A549 (cell line): ENCODE data around the gene FANCI. TPM values are rescaled to one million over a fixed set of nuclear protein-coding genes. Genes with fewer than 3 reads are reported as not detected.

Source experiments
- ATAC-seq, 2 experiments: fragments of 200-7000 bp in 1 of 2; fragments of >200 bp in 1 of 2; cut with Nextera tagmentation in 1 of 2; cut with Tn5 transposase in 1 of 2; 3 replicates each; pipeline versions ENCODE4 v1.8.0 to v1.9.1; 2018 to 2020; ENCODE audit warnings: mild to moderate bottlenecking in 1 of 2, moderate library complexity in 1 of 2
- CTCF ChIA-PET: fragments of 300-600 bp; sonication (Branson Sonifier 250); formaldehyde crosslinking; extraction: SDS; loops from one replicate; lab custom pipeline; 2021; ENCODE audit warnings: antibody characterized with exemption, inconsistent platforms; lab: Yijun Ruan, JAX
- POLR2A ChIA-PET: fragments of 350-600 bp; formaldehyde crosslinking; extraction: SDS; loops from one replicate; lab custom pipeline; 2021; ENCODE audit warnings: antibody characterized with exemption, inconsistent platforms; lab: Yijun Ruan, JAX
- DNase-seq, 2 experiments: peaks; one replicate each; pipeline versions ENCODE4 v3.0.0 to v3.0.0-alpha.2; 2011 to 2016; ENCODE audit warnings: low read depth in 1 of 2, low spot score in 1 of 2
- FAIRE-seq: peaks from 2 replicates; lab custom pipeline; 2011; peaks lifted over from hg19 to GRCh38; lab: Jason Lieb, UNC
- H3K27ac ChIP-seq, 2 experiments: fragments of >200 bp; sonication (Bioruptor Twin); formaldehyde crosslinking; 3 replicates each; pipeline ENCODE4 v1.5.1; 2016 to 2017
- H3K4me1 ChIP-seq: fragments of >200 bp; sonication (Bioruptor Twin); formaldehyde crosslinking; 3 replicates; pipeline ENCODE4 v1.6.1; 2016
- H3K4me2 ChIP-seq: fragments of >200 bp; sonication (Bioruptor Twin); formaldehyde crosslinking; 3 replicates; pipeline ENCODE4 v1.6.1; 2016
- H3K4me3 ChIP-seq: fragments of >200 bp; sonication (Bioruptor Twin); formaldehyde crosslinking; 3 replicates; pipeline ENCODE4 v1.5.1; 2016
- H3K9me3 ChIP-seq: fragments of >200 bp; sonication (Bioruptor Twin); formaldehyde crosslinking; 3 replicates; pipeline ENCODE4 v1.6.1; 2016
- CHD4 ChIP-seq: fragments of 200-600 bp; sonication (generic); IDR thresholded peaks from 2 replicates; pipeline ENCODE4 v1.6.1; 2016; ENCODE audit warnings: antibody characterized with exemption, mild to moderate bottlenecking, borderline replicate concordance
- JUN ChIP-seq, 2 experiments: fragments of >200 bp; sonication (Bioruptor Twin); formaldehyde crosslinking; IDR thresholded peaks; 2 replicates in 1 of 2; 3 replicates in 1 of 2; pipeline ENCODE4 v1.6.1; 2016 to 2017
- MAFK ChIP-seq: fragments of 450-650 bp; IDR thresholded peaks from 2 replicates; pipeline ENCODE4 v1.6.1; 2014; ENCODE audit not compliant: partially characterized antibody
- MAZ ChIP-seq: fragments of 150-350 bp; IDR thresholded peaks from 2 replicates; pipeline ENCODE4 v1.6.1; 2014; ENCODE audit warnings: antibody characterized with exemption, low read depth, low read length, borderline replicate concordance
- MYC ChIP-seq: IDR thresholded peaks from 2 replicates; pipeline ENCODE4 v1.6.1; 2012; ENCODE audit warnings: mild to moderate bottlenecking, inconsistent platforms, low read length, improper control_type of control experiment, borderline replicate concordance
- NFE2L2 ChIP-seq: fragments of 150-350 bp; conservative IDR thresholded peaks from 2 replicates; pipeline ENCODE4 v1.6.1; 2014; ENCODE audit warnings: low read length
- RAD21 ChIP-seq, 2 experiments: fragments of >200 bp in 1 of 2; sonication (Bioruptor Twin) in 1 of 2; formaldehyde crosslinking in 1 of 2; IDR thresholded peaks in 1 of 2; conservative IDR thresholded peaks in 1 of 2; 2 replicates in 1 of 2; 3 replicates in 1 of 2; pipeline ENCODE4 v1.6.1; 2012 to 2018; ENCODE audit warnings: inconsistent platforms in 1 of 2
- RARB ChIP-seq: fragments of 250-450 bp; sonication (Bioruptor Pico); IDR thresholded peaks from 2 replicates; pipeline ENCODE4 v1.8.0; 2021; ENCODE audit warnings: mild to moderate bottlenecking, moderate library complexity
- SMC3 ChIP-seq: fragments of >200 bp; sonication (Bioruptor Twin); formaldehyde crosslinking; IDR thresholded peaks from 3 replicates; pipeline ENCODE4 v1.6.1; 2018; ENCODE audit warnings: inconsistent platforms
- ZC3H11A ChIP-seq: fragments of 450-650 bp; IDR thresholded peaks from 2 replicates; pipeline ENCODE4 v1.6.1; 2014; ENCODE audit warnings: antibody characterized with exemption, mild to moderate bottlenecking
- ZFP36 ChIP-seq: fragments of 450-650 bp; IDR thresholded peaks from 2 replicates; pipeline ENCODE4 v1.6.1; 2014; ENCODE audit warnings: borderline replicate concordance; ENCODE audit not compliant: partially characterized antibody
- WGBS: methylation state at CpG from one replicate; pipeline ENCODE4 v1.1.6; 2017; ENCODE audit errors: missing lambda C conversion rate; 5-methylcytosine and 5-hydroxymethylcytosine counted together
- polyA plus RNA-seq, 4 experiments: library from polyadenylated mRNA; depleted of rRNA in 3 of 4; stranded (reverse); fragments of >200 nt; fragmentation: RNase III in 1 of 4; extraction: RNeasy Plus Mini Kit Qiagen cat#74134 plus additional on column Dnase treatment in 1 of 4; gene quantifications; 2 replicates in 3 of 4; 3 replicates in 1 of 4; pipeline ENCODE4 v1.2.3, GENCODE V29; 2011 to 2017
- TF ChIP-seq, protein P1 (sequence below): fragments of >200 bp; sonication (Bioruptor Twin); formaldehyde crosslinking; IDR thresholded peaks from 3 replicates; pipeline ENCODE4 v1.5.1; 2016
- TF ChIP-seq, protein P2 (sequence below): fragments of 450-650 bp; IDR thresholded peaks from 2 replicates; pipeline ENCODE4 v1.6.1; 2014; ENCODE audit warnings: antibody characterized with exemption
- TF ChIP-seq, protein P3 (sequence below): fragments of 150-350 bp; IDR thresholded peaks from 2 replicates; pipeline ENCODE4 v1.6.1; 2014; ENCODE audit warnings: low read depth, mild to moderate bottlenecking, low read length
- TF ChIP-seq, protein P4 (sequence below): IDR thresholded peaks from 2 replicates; pipeline ENCODE4 v1.6.1; 2012; ENCODE audit warnings: low read depth, borderline replicate concordance
- TF ChIP-seq, protein P5 (sequence below): IDR thresholded peaks from 2 replicates; pipeline ENCODE4 v1.6.1; 2012

The FANCI gene
- polyA plus RNA-seq, 2 of the 4 experiments (the other 2 are of a cell fraction), result 101 to 123 TPM

DNA sequence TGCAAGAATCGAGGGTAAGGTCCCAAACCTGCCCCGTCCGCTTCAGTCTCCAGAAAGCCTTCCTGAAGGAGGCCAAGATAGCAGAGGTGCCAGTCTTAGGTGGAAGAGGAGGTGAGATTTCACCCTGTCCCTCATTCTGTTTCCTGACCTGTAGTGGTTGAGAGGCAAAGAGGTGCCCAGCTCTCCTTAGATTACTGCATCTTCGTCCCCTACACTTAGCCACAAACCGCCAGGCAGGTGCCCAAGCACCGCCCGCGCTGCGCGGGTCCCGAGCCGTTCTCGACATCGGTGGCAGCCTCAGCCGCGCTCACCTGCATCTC is 114.6 kb downstream of the FANCI start:
- WGBS, result 6% methylated on average over 15 of the region's 16 CpGs
- TF ChIP-seq RARB (CRISPR knock-in tag) (no peak), ZC3H11A (0 out of 2 replicates have a peak, but pooled peaks have one; percentile 10)
- Histone ChIP-seq H3K9me3 (no peaks in the 10 kb centered on the region), H3K4me1 (peaks cover 28% of the 10 kb centered on the region), H3K27ac (peak overlapping the region in 1 of 2 experiments; percentile 80; a peak in 2 of 6 replicates), H3K4me3 (peak overlapping the region; percentile 35), H3K4me2 (peak overlapping the region; percentile 65)
- ChIA-PET POLR2A (interaction anchor here (0.7 to 1.8 kb wide), 3 partner anchors 41 to 114 kb away, joined by 4 to 6 read pairs (median 5); no protein-coding TSS in a partner anchor), CTCF (interaction anchor here (0.6 to 19.6 kb wide), 81 partner anchors 9 to 1289 kb away, joined by 3 to 593 read pairs (median 5); partner anchors contain the start of gene POLG)
- ATAC-seq (peak; percentile 5 to 20; a peak in 4 of 6 replicates), FAIRE-seq (no peak), DNase-seq (peak in 1 of 2 experiments; percentile 85)

DNA sequence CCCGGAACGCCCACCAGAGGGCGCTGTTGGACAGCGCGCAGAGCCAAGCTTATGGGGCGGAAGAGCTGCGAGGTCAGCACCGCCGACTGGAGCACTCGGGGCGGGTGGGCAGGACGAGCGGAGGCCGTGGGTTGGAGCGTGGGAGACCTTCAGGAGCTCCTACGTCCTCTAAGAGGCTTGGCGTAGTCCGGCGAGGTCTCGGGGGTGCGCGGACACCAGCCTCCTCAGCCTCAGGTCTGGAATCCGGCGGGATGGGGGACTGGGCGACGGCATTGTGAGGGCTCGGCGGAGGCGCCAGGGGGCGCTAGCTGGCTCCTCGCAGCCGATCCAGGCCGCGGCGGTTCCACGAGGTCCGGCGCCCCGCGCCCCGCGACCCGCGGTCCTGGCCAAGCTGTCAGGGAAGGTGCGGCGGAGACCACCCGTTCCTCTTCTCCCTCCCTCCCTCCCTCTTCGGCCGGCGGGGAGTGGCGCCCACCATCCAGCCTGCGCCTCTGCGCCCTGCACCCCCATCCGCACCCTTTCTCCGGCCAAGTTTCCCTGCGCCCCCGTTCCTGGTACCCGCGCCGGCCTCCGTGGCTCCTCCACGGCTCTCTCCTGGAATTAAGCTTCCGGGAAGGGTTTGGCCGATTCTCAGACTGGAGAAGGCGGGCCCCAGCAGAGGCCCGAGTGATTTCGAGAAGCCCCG is 115.1 kb downstream of the FANCI start:
- peaks cover 28% of the 10 kb centered on the region for H3K4me1 ChIP-seq
- TF ChIP-seq JUN (IDR thresholded peaks at IDR 0.05) (no peak), CHD4 (no peak), SMC3 (peak; percentile 96), RAD21 (conservative IDR thresholded peaks at IDR 0.05 in 1 of 2, IDR thresholded peaks at IDR 0.05 in 1 of 2) (peak; percentile 93 to 99), NFE2L2 (no peak), MAZ (no peak), ZFP36 (no peak), MYC (peak; percentile 57; the same call in 1 of the 2 replicates), MAFK (peak; percentile 41)
- TF ChIP-seq, protein P1, sequence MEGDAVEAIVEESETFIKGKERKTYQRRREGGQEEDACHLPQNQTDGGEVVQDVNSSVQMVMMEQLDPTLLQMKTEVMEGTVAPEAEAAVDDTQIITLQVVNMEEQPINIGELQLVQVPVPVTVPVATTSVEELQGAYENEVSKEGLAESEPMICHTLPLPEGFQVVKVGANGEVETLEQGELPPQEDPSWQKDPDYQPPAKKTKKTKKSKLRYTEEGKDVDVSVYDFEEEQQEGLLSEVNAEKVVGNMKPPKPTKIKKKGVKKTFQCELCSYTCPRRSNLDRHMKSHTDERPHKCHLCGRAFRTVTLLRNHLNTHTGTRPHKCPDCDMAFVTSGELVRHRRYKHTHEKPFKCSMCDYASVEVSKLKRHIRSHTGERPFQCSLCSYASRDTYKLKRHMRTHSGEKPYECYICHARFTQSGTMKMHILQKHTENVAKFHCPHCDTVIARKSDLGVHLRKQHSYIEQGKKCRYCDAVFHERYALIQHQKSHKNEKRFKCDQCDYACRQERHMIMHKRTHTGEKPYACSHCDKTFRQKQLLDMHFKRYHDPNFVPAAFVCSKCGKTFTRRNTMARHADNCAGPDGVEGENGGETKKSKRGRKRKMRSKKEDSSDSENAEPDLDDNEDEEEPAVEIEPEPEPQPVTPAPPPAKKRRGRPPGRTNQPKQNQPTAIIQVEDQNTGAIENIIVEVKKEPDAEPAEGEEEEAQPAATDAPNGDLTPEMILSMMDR, result peak; percentile 100
- TF ChIP-seq, protein P2, sequence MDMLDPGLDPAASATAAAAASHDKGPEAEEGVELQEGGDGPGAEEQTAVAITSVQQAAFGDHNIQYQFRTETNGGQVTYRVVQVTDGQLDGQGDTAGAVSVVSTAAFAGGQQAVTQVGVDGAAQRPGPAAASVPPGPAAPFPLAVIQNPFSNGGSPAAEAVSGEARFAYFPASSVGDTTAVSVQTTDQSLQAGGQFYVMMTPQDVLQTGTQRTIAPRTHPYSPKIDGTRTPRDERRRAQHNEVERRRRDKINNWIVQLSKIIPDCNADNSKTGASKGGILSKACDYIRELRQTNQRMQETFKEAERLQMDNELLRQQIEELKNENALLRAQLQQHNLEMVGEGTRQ, result no peak
- TF ChIP-seq, protein P3, sequence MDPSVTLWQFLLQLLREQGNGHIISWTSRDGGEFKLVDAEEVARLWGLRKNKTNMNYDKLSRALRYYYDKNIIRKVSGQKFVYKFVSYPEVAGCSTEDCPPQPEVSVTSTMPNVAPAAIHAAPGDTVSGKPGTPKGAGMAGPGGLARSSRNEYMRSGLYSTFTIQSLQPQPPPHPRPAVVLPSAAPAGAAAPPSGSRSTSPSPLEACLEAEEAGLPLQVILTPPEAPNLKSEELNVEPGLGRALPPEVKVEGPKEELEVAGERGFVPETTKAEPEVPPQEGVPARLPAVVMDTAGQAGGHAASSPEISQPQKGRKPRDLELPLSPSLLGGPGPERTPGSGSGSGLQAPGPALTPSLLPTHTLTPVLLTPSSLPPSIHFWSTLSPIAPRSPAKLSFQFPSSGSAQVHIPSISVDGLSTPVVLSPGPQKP, result no peak
- TF ChIP-seq, protein P4, sequence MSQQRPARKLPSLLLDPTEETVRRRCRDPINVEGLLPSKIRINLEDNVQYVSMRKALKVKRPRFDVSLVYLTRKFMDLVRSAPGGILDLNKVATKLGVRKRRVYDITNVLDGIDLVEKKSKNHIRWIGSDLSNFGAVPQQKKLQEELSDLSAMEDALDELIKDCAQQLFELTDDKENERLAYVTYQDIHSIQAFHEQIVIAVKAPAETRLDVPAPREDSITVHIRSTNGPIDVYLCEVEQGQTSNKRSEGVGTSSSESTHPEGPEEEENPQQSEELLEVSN, result peak; percentile 83
- TF ChIP-seq, protein P5, sequence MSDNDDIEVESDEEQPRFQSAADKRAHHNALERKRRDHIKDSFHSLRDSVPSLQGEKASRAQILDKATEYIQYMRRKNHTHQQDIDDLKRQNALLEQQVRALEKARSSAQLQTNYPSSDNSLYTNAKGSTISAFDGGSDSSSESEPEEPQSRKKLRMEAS, result peak; percentile 78
- TF ChIP-seq, all 56 proteins: peak for 7
- 5% methylated on average over 56 of the region's 68 CpGs for WGBS
- peak; percentile 86 to 94 for DNase-seq
- FAIRE-seq, result peak; percentile 70
- CTCF ChIA-PET, result interaction anchor here (0.5 to 19.6 kb wide), 81 partner anchors 9 to 1289 kb away, joined by 3 to 593 read pairs (median 5); partner anchors contain the start of gene POLG
- Histone ChIP-seq H3K4me3 (peak overlapping the region; percentile 35), H3K9me3 (no peaks in the 10 kb centered on the region), H3K27ac (peak overlapping the region; percentile 31 to 80; a peak in 5 of 6 replicates), H3K4me2 (peak overlapping the region; percentile 65)
- POLR2A ChIA-PET, result interaction anchor here (0.7 to 1.8 kb wide), 3 partner anchors 41 to 114 kb away, joined by 4 to 6 read pairs (median 5); no protein-coding TSS in a partner anchor
- peak; percentile 63 to 83 for ATAC-seq
